Measurements from ENCODE around the gene PNKP.

PNKP gene

GRCh38 chr19:49877879-49878743 lies 10.7 kb upstream of the PNKP start:
- peak; percentile 91 for DNase-seq
- in situ Hi-C loops (cut with MboI; ENCODE audit: low pct_unique_long_range_greater_than_20kb, low sequenced_read_pairs) = no loop called here

DNA sequence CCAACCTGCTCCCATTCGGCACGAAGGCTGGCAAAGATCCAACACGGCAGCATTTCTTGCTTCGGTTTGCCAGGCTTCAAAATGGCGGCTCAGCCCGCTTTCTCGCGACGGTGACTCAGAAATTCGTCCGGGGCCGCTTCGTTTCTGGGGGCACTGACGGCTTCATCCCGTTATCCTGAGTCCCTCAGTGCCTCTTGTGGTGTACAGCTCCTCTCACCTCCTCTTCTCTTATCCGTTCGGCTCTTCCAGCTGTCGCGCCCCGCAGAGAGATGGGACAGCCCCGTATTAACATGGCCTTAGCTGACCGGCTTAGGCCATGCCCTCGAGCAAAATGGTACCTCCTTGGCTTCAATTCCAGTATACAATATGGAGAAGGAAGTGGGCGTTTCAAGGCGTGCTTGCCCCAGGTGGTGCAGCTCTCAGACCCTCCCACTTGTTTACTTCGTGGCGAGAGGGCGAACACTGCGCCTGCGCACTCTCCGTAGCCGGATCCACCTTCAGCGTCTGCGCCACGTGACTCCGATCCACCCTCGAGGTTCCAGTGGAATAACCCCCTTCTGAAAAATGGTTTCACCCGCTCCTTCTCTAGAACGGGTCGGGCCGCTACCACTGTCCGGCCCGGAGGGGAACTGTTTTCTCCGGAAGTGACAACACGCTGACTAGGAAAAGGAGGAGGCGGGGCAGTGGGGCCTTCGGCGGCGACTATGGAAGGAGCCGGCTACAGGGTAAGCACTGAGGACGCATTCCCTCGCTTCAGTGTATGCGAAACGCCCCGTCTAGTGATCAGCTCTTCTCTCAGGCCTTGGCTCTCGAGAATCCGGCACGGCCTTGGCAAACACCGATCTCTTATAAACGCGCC lies 9.9 kb upstream of the PNKP start, which contains the start of the genes AKT1S1 and TBC1D17:
TSS of gene AKT1S1 (minus strand) at position 336 of the 859 bp plus-strand sequence. CDS start 4,060 bp downstream, outside the sequence.
TSS of gene TBC1D17 (plus strand) at position 683 of the 859 bp plus-strand sequence. CDS start at position 705, 22 bp downstream.
- in situ Hi-C loops (cut with MboI; ENCODE audit: low pct_unique_long_range_greater_than_20kb, low sequenced_read_pairs) = no loop called here
- peak; percentile 100 for DNase-seq

DNA sequence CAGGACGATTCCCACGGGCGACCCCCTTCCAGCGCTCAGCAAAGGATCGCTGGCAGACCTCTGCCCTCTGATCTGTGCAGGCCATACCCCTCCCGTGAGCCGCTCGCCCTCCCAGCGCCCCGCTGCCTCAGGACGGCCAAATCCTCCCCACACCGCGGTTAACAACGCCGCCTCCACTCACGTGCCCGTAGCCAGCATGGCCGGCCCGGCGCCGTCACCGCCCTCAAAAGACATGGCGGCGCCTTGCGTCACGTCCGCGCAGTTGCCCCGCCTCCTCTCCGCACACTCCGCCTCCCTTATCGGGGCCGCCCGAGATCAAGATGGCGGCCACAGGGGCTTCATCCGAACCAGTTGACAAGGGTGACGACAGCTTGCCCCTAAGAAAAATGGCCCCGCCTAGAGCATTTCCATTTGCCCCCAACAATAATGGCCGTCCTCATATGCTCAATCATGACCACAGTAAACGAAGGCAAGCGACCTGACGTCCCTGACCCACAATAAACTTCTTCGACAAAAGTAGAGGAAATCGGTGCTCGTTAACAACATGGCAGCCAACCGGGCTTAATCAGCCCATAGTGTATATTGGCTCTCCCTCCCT lies 9.1 kb upstream of the PNKP start:
- peak; percentile 100 for DNase-seq
- in situ Hi-C loops (cut with MboI; ENCODE audit: low pct_unique_long_range_greater_than_20kb, low sequenced_read_pairs) = no loop called here

DNA sequence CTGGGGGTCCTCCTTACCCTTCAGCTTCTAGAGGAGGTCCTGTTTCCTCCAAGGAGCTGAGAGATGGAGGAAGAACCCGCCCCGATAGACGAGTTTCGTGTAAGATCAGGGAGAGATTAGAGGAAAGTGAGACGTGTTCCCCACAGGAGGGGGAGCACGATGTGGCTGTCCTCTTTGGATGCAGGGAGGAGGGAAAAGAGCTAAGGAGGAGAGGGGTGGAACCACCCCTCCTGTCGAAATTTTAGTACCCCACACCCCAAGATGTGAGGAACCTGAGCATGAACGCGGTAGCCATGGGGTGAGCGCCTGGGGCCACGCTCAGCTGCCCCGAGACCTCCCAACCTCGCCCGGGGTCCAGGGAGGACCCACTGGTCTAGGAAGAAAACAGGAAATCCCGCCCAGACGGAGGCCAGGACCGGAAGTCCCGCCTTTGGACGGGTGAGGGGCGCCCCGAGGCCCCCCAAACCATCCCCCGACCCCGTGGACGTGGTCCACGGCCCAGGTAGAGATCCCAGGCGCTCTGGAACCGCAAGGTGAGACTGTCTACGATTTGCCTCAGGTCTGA lies 8.6 kb upstream of the PNKP start:
- DNase-seq = peak; percentile 71
- in situ Hi-C loops (cut with MboI; ENCODE audit: low pct_unique_long_range_greater_than_20kb, low sequenced_read_pairs) = no loop called here

GRCh38 chr19:49875177-49875576 lies 7.8 kb upstream of the PNKP start:
- in situ Hi-C loops (cut with MboI; ENCODE audit: low pct_unique_long_range_greater_than_20kb, low sequenced_read_pairs) = no loop called here
- no peak for DNase-seq

DNA sequence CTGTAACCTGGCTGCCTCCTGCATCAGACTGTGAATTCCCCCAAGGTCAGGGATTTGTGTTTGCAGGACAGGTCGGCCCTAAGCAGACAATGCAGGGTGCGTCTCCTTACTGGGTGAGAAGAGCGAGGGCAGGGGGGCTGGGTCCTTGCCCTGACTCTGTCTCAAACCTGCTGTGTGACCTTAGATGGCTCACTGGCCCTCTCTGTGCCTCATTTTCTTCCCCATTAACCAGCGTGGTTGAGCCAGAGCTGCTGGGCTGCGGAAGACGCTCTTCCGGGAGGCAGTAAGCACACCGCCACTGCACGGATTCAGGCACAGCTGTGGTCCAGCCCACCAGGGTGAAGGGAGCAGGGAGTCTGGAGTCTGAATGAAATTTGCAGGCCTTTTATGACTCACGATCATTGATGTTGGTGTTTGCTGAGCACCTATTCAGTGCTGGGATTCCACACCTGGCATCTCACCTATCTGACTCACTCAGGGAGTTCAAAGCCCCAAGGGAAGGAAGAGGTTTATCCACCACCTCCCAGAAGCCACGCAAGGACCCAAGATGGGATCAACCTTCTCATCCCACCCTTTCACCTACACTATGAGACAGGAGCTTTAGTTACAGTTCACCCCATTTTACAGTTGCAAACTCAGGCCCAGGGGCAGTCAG lies 7.3 kb upstream of the PNKP start:
- in situ Hi-C loops (cut with MboI; ENCODE audit: low pct_unique_long_range_greater_than_20kb, low sequenced_read_pairs) = no loop called here
- DNase-seq = no peak

DNA sequence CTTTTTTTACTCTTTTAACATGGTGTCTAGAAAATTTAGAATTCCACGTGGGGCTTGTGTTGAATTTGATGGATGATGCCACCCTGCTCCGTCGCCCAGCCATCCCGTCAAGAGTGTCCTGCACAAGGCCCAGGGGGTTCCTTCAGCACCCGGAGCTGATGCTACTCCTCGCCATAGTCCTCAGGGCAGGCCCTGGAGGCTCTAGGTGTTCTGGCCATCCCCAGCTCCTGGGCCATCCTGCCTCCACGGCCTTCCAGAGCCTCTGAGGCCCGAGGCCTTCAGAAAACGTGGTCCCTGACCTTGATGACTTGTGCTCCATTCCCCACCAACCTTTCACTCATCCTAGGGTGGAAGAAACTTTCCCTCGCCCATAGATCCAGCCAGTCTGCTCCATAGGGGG lies 6.5 kb upstream of the PNKP start:
- no peak for DNase-seq
- in situ Hi-C loops (cut with MboI; ENCODE audit: low pct_unique_long_range_greater_than_20kb, low sequenced_read_pairs) = no loop called here

DNA sequence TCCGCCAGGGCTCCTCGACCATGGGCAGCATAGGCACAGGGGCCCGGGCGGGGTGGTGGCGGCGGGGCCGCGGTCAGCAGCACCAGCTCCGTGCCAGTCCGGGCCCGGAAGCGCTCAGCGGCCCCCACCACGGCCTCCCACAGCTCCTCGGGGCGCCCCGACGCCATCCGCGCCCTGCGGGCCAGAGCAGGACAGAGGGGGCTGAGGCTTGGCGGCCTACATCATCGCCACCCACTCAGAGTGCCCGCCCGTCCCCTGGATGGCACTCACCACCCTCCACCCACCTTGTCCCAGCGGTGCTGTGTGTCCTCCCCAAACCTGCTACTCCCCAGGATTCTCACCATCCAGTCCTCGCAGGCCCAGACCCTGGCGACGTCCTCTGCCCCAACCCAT lies 5.7 kb upstream of the PNKP start:
- in situ Hi-C loops (cut with MboI; ENCODE audit: low pct_unique_long_range_greater_than_20kb, low sequenced_read_pairs) = no loop called here
- DNase-seq = no peak

DNA sequence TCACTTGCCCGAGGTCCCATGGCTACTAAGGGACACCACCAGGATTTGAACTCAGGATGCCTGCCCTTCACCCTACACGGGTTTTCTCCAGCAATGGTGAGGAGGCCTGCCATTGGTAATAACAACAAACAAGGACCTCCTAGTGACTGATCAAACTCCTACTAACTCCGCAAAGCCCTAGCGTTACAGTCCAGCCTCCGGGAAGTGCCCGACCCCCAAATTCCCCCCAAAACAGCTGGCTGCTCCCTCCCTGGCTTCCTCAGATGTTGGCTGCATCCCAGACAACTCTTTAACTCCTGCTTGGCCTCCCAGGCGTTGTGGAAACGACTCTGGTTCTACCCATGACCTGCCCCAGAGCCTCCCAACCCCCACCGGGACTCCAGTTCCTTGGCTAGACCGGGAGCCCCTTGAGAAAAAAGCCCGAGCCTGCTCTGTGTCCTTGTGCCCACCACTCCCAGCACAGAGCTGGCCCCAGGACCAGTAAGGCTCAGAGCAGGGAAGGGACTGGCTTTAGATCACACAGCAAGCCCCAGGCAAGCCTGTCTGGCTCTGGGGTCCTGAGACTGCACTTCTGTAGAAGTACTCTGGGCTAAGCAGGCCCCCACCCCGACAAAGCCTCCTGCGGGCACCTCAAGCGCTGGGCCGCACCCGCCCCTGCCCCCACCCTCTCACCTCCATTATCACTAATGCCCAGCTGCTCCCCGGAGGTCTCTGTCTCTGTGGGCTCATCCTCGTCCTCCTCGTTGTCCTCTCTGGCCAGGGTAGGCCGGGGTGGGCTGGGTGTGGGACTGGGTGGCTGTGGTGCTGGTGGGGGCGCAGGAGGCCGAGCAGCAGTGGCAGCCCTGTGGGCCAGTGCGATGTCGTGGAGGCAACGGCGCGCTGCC lies 5.1 kb upstream of the PNKP start:
- DNase-seq = no peak
- in situ Hi-C loops (cut with MboI; ENCODE audit: low pct_unique_long_range_greater_than_20kb, low sequenced_read_pairs) = no loop called here

DNA sequence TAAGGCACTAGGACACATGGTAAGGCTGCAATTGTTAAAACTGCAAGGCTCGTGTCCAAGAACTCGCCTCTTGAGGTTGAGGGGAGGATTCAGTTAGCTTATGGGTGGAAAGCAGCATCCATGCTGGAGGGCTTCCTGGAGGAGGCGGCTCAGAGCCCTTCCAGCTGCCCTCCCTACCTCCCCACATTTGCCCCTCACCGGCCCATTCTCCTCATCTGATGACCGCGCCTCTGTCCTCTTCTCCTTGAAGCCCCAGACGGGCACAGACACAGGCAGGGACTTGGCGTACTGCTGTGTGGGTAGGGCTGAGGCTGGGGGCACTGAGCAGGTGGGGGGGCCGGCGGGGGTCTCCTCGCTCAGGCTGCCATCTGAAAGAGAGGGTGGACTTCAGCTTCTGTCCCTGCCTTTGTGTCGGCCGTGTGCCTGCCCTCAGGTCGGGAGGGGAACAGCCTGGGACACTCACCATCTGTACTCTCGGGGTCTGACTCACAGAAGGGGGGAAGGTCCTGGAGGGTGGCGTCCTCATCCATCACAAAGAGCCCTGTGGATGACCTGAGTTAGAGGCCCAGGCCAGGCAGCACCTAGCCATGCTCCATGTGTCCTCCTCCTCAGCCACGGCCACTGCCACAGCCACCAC lies 4.1 kb upstream of the PNKP start:
- DNase-seq = no peak
- in situ Hi-C loops (cut with MboI; ENCODE audit: low pct_unique_long_range_greater_than_20kb, low sequenced_read_pairs) = no loop called here

DNA sequence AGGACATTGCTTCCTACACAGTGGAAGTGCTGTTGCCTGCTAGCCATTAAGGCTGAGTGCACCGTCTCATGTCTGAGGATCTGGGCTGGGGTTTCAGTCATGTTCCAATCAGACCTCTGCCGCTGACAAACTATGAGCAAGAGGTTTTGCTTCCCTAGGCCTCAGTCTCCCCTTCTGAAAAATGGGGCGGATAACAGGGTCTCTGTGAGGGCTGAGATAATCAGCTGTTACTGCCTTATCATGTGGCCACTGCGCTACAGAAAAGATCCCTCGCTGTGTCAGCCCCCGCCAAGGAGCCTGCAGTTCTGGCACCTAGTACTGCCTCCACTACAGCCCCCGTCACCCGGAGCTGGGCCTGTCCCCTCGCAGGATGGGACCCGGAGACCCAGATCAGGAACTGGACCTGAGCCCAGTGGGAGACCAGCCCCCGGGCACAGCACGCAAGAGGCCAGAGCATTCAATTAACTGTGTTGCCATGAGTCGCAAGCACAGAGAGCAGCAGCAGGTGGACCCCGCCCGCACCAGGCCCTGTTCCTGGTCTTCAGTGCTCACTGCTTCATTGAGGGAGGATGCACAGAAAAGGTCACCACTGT lies 3.0 kb upstream of the PNKP start:
- in situ Hi-C loops (cut with MboI; ENCODE audit: low pct_unique_long_range_greater_than_20kb, low sequenced_read_pairs) = no loop called here
- no peak for DNase-seq

DNA sequence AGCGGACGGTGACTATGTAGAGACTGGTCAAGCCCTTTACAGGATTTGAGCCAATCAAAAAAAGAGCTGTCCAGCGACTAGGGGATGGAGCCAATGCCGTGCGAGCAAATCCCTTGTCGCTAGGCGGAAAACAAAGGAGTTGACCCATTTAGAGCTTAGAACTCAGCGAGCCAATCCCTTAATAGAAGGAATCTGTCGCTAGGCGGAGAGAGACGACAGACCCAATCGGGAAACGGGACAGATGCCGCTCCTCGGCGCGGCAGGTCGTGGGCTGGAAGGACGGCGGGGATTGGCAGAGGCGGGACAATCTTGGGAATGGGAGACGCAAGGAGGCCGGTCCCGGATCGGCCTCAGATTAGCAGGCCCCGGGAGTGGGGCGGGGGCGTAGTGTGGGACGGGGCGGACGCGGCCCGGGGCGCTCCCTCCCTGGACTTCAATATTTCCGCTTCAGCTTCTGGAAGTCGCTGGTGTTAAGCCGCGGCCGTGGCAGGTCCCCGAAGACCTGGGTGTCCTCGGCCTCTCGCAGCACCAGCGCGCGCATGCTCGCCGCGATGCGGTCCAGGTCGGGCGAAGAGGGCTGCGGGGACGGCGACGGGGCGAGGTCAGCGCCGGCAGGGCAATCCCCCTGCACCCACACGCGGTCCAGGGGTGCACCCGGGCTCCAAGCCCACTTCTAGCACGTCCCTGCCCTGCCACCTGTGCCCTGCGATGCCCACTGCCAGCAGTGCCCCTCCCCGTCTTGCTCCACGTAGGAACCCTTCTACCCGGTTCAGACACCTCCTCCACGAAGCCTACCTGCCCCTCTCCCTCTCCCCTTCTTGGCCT lies 2.3 kb upstream of the PNKP start:
- peak; percentile 99 for DNase-seq
- in situ Hi-C loops (cut with MboI; ENCODE audit: low pct_unique_long_range_greater_than_20kb, low sequenced_read_pairs) = no loop called here

DNA sequence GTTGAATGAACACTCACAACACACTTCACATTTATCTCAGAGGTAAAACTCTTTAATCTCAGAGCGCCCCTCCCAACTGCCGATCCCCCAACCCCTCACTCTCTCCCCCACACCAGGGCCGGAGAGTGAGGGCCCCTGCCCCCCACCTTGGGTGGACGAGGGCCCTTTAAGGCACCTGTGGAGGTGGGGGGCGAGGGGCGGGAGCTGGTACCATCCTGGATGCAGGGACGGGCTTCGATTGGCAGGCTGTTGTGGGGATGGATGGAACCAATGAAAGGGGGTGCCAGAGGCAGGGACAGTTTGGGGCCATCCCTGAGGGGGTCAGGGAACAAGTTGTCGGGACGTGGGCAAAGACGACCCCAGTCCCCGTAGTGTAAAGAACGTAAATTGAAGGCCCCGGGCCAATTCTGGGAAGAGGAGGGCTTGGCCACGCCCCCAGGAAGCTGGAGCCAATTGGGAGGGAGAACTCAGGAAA lies 1.7 kb upstream of the PNKP start:
- in situ Hi-C loops (cut with MboI; ENCODE audit: low pct_unique_long_range_greater_than_20kb, low sequenced_read_pairs) = no loop called here
- no peak for DNase-seq

- in situ Hi-C loops (cut with MboI; ENCODE audit: low pct_unique_long_range_greater_than_20kb, low sequenced_read_pairs) = no loop called here
- DNase-seq = no peak
These were observed 2.5 kb downstream of the PNKP start for GRCh38 chr19:49864890-49865289.

DNA sequence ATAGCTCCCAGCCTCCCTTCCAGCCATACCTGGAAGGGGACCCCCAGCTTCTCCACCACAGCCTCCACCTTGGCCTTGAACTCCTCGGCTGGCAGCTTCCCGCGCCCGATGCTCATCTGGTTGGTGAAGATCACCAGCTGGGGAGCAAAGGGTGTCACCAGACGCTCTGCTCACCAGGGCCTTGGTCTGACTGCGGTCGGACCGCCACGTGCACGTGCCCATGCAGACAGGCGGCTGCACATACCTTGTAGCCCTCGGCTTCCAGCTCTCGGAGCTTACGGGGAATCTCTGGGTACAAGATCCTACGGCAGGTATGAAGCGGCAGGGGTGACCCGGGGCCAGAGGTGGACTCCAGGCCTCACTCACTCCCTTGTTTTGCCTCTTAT lies 3.4 kb downstream of the PNKP start:
- no peak for DNase-seq
- in situ Hi-C loops (cut with MboI; ENCODE audit: low pct_unique_long_range_greater_than_20kb, low sequenced_read_pairs) = no loop called here

- in situ Hi-C loops (cut with MboI; ENCODE audit: low pct_unique_long_range_greater_than_20kb, low sequenced_read_pairs) = no loop called here
- DNase-seq = no peak
These were observed 4.0 kb downstream of the PNKP start for GRCh38 chr19:49863254-49863934.
